Urothelium cell line (cell line): ENCODE data around the gene PGAM1.
A peak's percentile ranks its signal among the peaks of the same experiment; 100 is the strongest.
"Not testable (repeated sequence)": the region's sequence is repeated elsewhere in the genome, so short reads cannot be mapped to it uniquely, and the experiment has no call there.

ENCODE experiments used
- DNase-seq: peaks from one replicate; pipeline ENCODE4 v3.0.0; 2011; ENCODE audit warnings: low spot score, mixed read lengths
- FAIRE-seq: peaks from 2 replicates; lab custom pipeline; 2011; peaks lifted over from hg19 to GRCh38; lab: Jason Lieb, UNC

Gene PGAM1

GRCh38 chr10:97425964-97426775 is at the start of gene PGAM1:
PGAM1 (plus strand) TSS chr10:97426191; CDS start chr10:97426308, 117 bp downstream.
- peak; percentile 99 for DNase-seq
- FAIRE-seq: peak; percentile 86

GRCh38 chr10:97376413-97376812 is 49.6 kb upstream of the PGAM1 start:
- DNase-seq: no peak
- no peak for FAIRE-seq

GRCh38 chr10:97378933-97379921 is 46.8 kb upstream of the PGAM1 start:
- DNase-seq: no peak
- no peak for FAIRE-seq

GRCh38 chr10:97380516-97380915 is 45.5 kb upstream of the PGAM1 start:
- no peak for DNase-seq
- FAIRE-seq: no peak

GRCh38 chr10:97381626-97382025 is 44.4 kb upstream of the PGAM1 start:
- DNase-seq (no peak), FAIRE-seq (no peak)

- DNase-seq: no peak
- no peak for FAIRE-seq
Observed at GRCh38 chr10:97383159-97383558, 42.8 kb upstream of the PGAM1 start.

GRCh38 chr10:97384156-97384555 is 41.8 kb upstream of the PGAM1 start:
- no peak for DNase-seq
- FAIRE-seq: no peak

- no peak for FAIRE-seq
- DNase-seq: no peak
Observed at GRCh38 chr10:97384641-97385040, 41.4 kb upstream of the PGAM1 start.

- FAIRE-seq (no peak), DNase-seq (no peak)
Observed at GRCh38 chr10:97385565-97385964, 40.4 kb upstream of the PGAM1 start.

- DNase-seq (no peak), FAIRE-seq (no peak)
Observed at GRCh38 chr10:97388152-97388551, 37.8 kb upstream of the PGAM1 start.

GRCh38 chr10:97390091-97390490 is 35.9 kb upstream of the PGAM1 start:
- DNase-seq (no peak), FAIRE-seq (no peak)

GRCh38 chr10:97393034-97393573 is 32.9 kb upstream of the PGAM1 start:
- no peak for DNase-seq
- FAIRE-seq: no peak

GRCh38 chr10:97396056-97396455 is 29.9 kb upstream of the PGAM1 start:
- FAIRE-seq: no peak
- DNase-seq: no peak

GRCh38 chr10:97399843-97400545 is 26.0 kb upstream of the PGAM1 start:
- FAIRE-seq: no peak
- peak; percentile 54 for DNase-seq

GRCh38 chr10:97400665-97401454 is 25.1 kb upstream of the PGAM1 start, which contains the start of gene RRP12:
RRP12 (minus strand) TSS chr10:97401340; CDS start chr10:97401231, 109 bp downstream.
- peak; percentile 48 for FAIRE-seq
- DNase-seq: peak; percentile 95

GRCh38 chr10:97401455-97401919 is 24.5 kb upstream of the PGAM1 start:
- FAIRE-seq (no peak), DNase-seq (no peak)

GRCh38 chr10:97404044-97404443 is 21.9 kb upstream of the PGAM1 start:
- DNase-seq (no peak), FAIRE-seq (no peak)

GRCh38 chr10:97406064-97406463 is 19.9 kb upstream of the PGAM1 start:
- FAIRE-seq: no peak
- DNase-seq: no peak

GRCh38 chr10:97406483-97406882 is 19.5 kb upstream of the PGAM1 start:
- not testable (repeated sequence) for FAIRE-seq, DNase-seq
